Colonic mucosa (tissue), 4 donors: ENCODE results near the gene ARHGEF12. TPM values are rescaled to one million over a fixed set of nuclear protein-coding genes. Genes with fewer than 3 reads are reported as not detected.

Source experiments
- DNase-seq: peaks from one replicate; pipeline ENCODE4 v3.0.0-alpha.2; 2020
- H3K27ac ChIP-seq: fragments of 200-600 bp; one replicate; pipeline ENCODE4 v1.8.0; 2021
- H3K27me3 ChIP-seq: fragments of 200-600 bp; one replicate; pipeline ENCODE4 v1.8.0; 2021
- H3K36me3 ChIP-seq: fragments of 200-600 bp; one replicate; pipeline ENCODE4 v1.8.0; 2021
- H3K4me1 ChIP-seq: fragments of 200-600 bp; one replicate; pipeline ENCODE4 v1.8.0; 2021; ENCODE audit warnings: mild to moderate bottlenecking
- H3K4me3 ChIP-seq: fragments of 200-600 bp; one replicate; pipeline ENCODE4 v1.8.0; 2021
- H3K9ac ChIP-seq, 2 donors: one replicate each; pipeline ENCODE4 v1.7.0; 2013; ENCODE audit warnings: control low read depth in 2 of 2, low read depth in 2 of 2, low read length in 2 of 2
- H3K9me3 ChIP-seq: fragments of 200-600 bp; one replicate; pipeline ENCODE4 v1.8.0; 2021
- intact Hi-C: fragments of 100-400 bp; cut with DNase I; formaldehyde crosslinking; loops from one replicate; pipeline ENCODE4 v1.14.1; 2022
- total RNA-seq, 2 donors: library from RNA; stranded (reverse); fragmentation: NEBNext Ultra II Directional in 1 of 2; extraction: Animal tissue kit (Norgen Biotek cat#: 25700) in 1 of 2; gene quantifications; one replicate each; pipeline ENCODE4 v1.2.1, GENCODE V29; 2021
- TF ChIP-seq, protein P1 (sequence below): fragments of 200-600 bp; IDR thresholded peaks from one replicate; pipeline ENCODE4 v1.8.0; 2022; ENCODE audit warnings: antibody characterized with exemption, mild to moderate bottlenecking
- donor health status: healthy.
- donor health status: DM: no; HTN: no; CAD: no.
- donor health status: DM: no; HTN: no; CAD: no.

The ARHGEF12 gene
- total RNA-seq, 2 donors from 2014 or later, result 66.7 to 103 TPM

DNA sequence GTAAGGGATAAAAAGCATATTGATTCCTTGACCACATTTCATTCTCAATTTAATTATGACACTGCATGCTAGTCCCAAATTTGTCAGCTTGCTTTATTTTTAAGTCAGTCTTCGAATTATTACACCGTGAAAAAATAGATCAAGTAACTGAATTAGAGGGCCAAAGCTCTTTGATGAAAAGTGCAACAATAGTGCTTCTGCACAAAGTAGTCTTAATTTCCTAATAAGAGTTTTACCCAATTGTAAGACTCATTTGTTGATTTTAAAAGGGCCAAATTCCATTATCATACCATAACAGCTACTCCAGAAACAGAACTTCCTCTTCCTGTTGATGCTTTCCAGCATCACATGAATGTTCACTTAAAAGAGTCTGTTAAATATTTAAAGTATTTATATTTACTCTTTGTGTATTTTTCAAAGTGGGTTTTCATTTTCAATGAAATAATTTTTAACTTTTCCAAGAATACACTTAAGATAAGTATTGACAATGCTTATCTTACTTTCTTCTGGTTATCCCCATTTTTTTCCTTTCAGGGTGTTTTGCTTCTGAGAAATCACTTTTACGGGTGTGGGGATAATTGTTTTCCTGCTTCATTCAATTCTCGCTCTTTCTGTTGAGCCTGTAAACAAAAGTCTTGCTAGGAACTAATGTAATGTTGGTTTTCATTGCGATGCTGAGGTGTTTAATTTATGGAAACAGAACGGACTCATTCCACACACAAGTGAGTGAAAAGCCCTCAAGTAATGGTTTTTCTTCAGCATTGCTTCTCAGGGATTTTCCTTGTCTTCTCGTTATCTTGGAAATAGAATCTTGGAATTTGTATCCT is 2.1 kb downstream of the ARHGEF12 start:
- intact Hi-C loops, result loop anchor here (10.0 kb wide), 2 partner anchors 96 to 346 kb away; no protein-coding TSS in a partner anchor

DNA sequence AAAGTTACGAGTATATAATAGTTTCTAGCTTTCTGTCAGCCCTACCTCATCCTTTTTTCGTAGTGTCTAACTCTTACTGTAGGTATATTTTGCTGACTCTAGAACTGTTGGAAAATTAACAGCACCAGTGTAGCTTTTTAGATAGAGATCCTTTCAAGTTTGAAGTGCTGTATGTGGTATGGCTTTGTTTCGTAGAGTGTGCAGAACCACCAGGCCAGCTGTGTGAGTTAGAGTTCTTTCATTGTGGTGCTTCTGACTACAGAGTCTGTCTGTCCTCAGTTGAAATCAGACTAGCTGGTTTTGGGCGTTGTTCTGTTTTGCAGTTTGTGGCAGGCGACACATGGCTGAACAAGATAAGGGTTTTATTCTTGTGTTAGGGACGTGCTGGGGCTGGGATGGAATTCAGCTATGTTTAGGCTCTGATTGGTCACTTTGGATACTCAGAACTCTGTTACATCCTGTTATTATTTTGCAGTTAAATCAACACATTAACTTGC is 3.2 kb downstream of the ARHGEF12 start:
- Histone ChIP-seq H3K9me3 (no peaks in the 10 kb centered on the region), H3K4me3 (peak overlapping the region; percentile 2), H3K36me3 (no peaks in the 10 kb centered on the region), H3K27ac (peak overlapping the region; percentile 53), H3K4me1 (peaks cover 14% of the 10 kb centered on the region), H3K27me3 (no peaks in the 10 kb centered on the region), H3K9ac (peak overlapping the region in 1 of 2 donors; percentile 13)
- DNase-seq, result peak; percentile 69
- TF ChIP-seq, protein P1, sequence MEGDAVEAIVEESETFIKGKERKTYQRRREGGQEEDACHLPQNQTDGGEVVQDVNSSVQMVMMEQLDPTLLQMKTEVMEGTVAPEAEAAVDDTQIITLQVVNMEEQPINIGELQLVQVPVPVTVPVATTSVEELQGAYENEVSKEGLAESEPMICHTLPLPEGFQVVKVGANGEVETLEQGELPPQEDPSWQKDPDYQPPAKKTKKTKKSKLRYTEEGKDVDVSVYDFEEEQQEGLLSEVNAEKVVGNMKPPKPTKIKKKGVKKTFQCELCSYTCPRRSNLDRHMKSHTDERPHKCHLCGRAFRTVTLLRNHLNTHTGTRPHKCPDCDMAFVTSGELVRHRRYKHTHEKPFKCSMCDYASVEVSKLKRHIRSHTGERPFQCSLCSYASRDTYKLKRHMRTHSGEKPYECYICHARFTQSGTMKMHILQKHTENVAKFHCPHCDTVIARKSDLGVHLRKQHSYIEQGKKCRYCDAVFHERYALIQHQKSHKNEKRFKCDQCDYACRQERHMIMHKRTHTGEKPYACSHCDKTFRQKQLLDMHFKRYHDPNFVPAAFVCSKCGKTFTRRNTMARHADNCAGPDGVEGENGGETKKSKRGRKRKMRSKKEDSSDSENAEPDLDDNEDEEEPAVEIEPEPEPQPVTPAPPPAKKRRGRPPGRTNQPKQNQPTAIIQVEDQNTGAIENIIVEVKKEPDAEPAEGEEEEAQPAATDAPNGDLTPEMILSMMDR, result no peak
- intact Hi-C loops, result loop anchor here (10.0 kb wide), 2 partner anchors 95 to 345 kb away; no protein-coding TSS in a partner anchor

More for the DNA sequence above, 2.1 kb downstream of the ARHGEF12 start:
- Histone ChIP-seq H3K36me3 (no peaks in the 10 kb centered on the region), H3K9me3 (no peaks in the 10 kb centered on the region), H3K9ac (peak overlapping the region; percentile 44 to 98), H3K4me1 (peaks cover 9% of the 10 kb centered on the region), H3K4me3 (peak overlapping the region; percentile 96), H3K27ac (peak overlapping the region; percentile 96), H3K27me3 (no peaks in the 10 kb centered on the region)
- no peak for DNase-seq
- TF ChIP-seq, protein P1, result no peak

DNA sequence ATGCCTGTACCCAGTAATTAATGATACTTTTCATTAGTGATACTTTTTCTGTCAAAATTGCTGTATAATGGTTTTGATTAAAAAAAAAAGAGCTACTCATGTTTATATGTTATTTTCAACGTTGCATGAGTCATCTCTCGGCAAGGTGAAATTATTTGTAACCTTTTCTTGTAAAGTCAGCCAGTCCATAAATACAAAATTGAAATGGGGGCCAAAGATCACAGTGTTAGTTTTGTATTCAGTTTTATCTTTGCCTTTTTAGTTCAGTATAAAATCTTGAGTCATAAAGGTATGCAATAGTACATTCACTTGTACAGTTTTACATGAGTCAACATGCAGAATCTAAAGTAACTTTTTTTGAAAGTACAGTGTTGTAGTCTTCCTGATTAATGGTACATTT is 4.3 kb downstream of the ARHGEF12 start:
- Histone ChIP-seq H3K36me3 (no peaks in the 10 kb centered on the region), H3K27ac (no peak overlapping the region), H3K9me3 (no peaks in the 10 kb centered on the region), H3K27me3 (no peaks in the 10 kb centered on the region), H3K4me3 (no peak overlapping the region), H3K4me1 (peaks cover 14% of the 10 kb centered on the region), H3K9ac (no peak overlapping the region)
- no peak for DNase-seq
- intact Hi-C loops, result no loop called here
- TF ChIP-seq, protein P1, result no peak

DNA sequence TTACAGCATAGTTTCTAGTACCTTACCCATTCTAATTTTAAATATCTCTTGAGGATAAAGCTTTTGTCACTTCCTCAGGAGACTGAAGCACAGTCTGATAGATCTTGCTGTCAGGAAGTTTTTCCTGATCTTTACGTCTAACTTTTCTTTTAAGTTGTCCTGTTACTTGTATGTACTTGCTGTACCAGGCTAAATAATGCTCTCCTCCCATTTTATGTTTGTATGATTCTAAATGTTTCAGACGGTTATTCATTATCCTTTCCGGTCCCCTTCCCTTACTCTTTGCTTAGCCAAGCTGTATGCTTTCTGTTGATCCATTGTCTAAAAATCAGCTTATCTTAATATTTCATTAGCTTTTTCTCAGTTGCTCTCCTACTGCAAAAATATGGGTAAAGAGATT is 6.0 kb downstream of the ARHGEF12 start:
- Histone ChIP-seq H3K27ac (no peak overlapping the region), H3K4me1 (peaks cover 14% of the 10 kb centered on the region), H3K4me3 (no peak overlapping the region), H3K9ac (no peak overlapping the region), H3K9me3 (no peaks in the 10 kb centered on the region), H3K36me3 (no peaks in the 10 kb centered on the region), H3K27me3 (no peaks in the 10 kb centered on the region)
- intact Hi-C loops, result no loop called here
- DNase-seq, result no peak
- TF ChIP-seq, protein P1, result no peak

DNA sequence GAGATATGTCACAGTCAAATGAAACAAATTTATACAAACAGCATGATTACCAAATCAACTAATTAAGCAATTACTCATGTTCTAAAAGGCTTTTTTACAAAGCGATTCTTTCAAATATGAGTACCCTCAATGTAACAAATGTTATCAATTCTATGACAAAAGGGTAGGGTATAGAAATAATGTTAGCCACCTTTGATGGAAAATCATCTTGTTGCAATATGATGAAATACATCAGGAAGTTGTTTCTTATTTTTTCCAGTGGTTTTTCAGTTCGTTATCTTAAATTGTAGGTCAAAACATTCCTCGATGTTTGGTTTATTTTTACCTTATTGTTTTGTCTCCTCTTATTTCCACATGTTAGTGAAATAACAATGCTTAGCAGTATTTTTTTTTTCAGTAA is 6.5 kb downstream of the ARHGEF12 start:
- TF ChIP-seq, protein P1, result no peak
- intact Hi-C loops, result no loop called here
- no peak overlapping the region for H3K4me3 ChIP-seq
- H3K27ac ChIP-seq, result no peak overlapping the region
- no peaks in the 10 kb centered on the region for H3K36me3 ChIP-seq
- H3K27me3 ChIP-seq, result no peaks in the 10 kb centered on the region
- peaks cover 14% of the 10 kb centered on the region for H3K4me1 ChIP-seq
- DNase-seq, result no peak
- no peaks in the 10 kb centered on the region for H3K9me3 ChIP-seq
- no peak overlapping the region for H3K9ac ChIP-seq
